GM12873 (cell line): ENCODE measurements around the gene PCDHA12.

Experiments used
- CTCF ChIP-seq: IDR thresholded peaks from 2 replicates; pipeline ENCODE4 v1.5.1; 2012; ENCODE audit warnings: low read depth, mild to moderate bottlenecking, moderate library complexity, low read length, control low read depth; ENCODE audit not compliant: insufficient read depth; ENCODE audit errors: missing control alignments

PCDHA12 gene

DNA sequence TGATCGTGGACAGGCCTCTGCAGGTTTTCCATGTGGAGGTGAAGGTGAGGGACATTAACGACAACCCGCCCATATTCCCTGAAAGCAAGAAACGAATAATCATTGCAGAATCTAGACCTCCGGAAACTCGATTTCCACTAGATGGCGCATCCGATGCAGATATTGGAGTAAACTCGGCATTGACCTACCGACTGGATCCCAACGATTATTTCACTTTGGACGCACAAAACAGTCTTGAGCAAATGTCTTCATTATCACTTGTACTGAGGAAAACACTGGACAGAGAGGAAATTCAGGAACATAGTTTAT, 7.4 kb downstream of the PCDHA12 start:
- TF ChIP-seq CTCF = no peak

DNA sequence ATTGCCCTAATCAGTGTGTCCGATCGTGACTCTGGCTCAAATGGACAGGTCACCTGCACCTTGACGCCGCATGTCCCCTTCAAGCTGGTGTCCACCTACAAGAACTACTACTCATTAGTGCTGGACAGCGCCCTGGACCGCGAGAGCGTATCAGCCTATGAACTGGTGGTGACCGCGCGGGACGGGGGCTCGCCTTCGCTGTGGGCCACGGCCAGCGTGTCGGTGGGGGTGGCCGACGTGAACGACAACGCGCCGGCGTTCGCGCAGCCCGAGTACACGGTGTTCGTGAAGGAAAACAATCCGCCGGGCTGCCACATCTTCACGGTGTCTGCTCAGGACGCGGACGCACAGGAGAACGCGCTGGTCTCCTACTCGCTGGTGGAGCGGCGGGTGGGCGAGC, 8.3 kb downstream of the PCDHA12 start:
- no peak for TF ChIP-seq CTCF

GRCh38 chr5:140883927-140884697, 9.0 kb downstream of the PCDHA12 start:
- TF ChIP-seq CTCF = no peak

GRCh38 chr5:140916325-140916724, 41.2 kb downstream of the PCDHA12 start:
- TF ChIP-seq CTCF = no peak

DNA sequence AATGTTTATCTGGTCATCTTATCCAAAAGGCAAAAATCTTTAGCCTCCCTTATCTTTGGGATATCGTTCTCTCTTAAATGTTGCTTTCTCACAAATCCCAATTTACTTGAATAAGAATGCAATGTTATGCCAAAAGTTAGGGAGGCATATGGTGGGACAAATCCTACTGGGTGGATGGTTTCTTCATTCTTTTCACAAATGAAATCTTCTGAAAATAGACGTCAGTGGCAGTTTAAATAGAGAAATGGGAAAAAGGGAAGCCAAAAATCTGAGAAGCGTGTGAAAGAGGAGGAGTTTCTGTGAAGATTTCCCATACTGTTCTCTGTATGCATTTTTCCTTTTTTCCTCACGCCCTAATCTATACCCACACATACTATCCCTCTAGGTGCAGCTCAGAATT, 48.5 kb downstream of the PCDHA12 start:
- no peak for TF ChIP-seq CTCF

- no peak for TF ChIP-seq CTCF
These were observed 50.8 kb downstream of the PCDHA12 start, which contains the start of gene PCDHAC1 for GRCh38 chr5:140925806-140926442. Gene PCDHAC1 (plus strand): TSS chr5:140926299. CDS start chr5:140926893, 594 bp downstream.

- TF ChIP-seq CTCF = peak; percentile 33
These were observed 51.5 kb downstream of the PCDHA12 start for GRCh38 chr5:140926443-140927227.
